ENCODE results near the gene KRTAP10-5. TPM values are rescaled to one million over a fixed set of nuclear protein-coding genes. Genes with fewer than 3 reads are reported as not detected.
"Not testable (repeated sequence)": the region's sequence is repeated elsewhere in the genome, so short reads cannot be mapped to it uniquely, and the experiment has no call there.

Gene KRTAP10-5
- total and polyA plus RNA-seq, 12 donors = not detected

DNA sequence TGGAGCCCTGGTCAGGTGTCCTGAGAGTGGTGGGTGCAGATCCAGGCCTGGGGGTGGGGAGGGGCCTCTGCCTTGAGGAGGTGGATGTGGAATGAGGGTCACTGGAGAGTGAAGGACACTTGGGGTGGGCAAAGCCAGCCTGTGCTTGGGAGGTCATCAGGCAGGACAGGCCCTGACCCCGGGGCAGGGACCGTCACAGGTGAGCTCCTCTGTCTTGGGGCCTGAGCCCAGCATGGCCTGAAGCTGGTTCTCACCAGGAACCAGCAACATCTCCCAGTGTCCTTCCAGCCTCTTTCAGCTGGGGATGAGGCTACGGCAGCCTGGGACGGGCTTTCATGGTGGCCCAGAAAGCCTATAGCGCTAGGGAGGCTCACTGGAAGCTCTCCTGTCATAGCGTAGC, 28.3 kb downstream of the KRTAP10-5 start:
- no peak for DNase-seq
- WGBS, 2 donors = 88 to 91% methylated on average over 6 of the region's 6 CpGs
- H3K4me3 ChIP-seq = no peak overlapping the region
- peak in 1 of 8 donors; percentile 23 for ATAC-seq
- no peak overlapping the region for H3K27ac ChIP-seq
- intact Hi-C loops (cut with DNase I) = loop anchor here in 1 of 10 donors (10.0 kb wide), 1 partner anchor 57 kb away; no protein-coding TSS in a partner anchor
- peaks cover 0 to 13% (median 0%) of the 10 kb centered on the region in 11 donors for H3K9me3 ChIP-seq
- TF ChIP-seq, protein P1, sequence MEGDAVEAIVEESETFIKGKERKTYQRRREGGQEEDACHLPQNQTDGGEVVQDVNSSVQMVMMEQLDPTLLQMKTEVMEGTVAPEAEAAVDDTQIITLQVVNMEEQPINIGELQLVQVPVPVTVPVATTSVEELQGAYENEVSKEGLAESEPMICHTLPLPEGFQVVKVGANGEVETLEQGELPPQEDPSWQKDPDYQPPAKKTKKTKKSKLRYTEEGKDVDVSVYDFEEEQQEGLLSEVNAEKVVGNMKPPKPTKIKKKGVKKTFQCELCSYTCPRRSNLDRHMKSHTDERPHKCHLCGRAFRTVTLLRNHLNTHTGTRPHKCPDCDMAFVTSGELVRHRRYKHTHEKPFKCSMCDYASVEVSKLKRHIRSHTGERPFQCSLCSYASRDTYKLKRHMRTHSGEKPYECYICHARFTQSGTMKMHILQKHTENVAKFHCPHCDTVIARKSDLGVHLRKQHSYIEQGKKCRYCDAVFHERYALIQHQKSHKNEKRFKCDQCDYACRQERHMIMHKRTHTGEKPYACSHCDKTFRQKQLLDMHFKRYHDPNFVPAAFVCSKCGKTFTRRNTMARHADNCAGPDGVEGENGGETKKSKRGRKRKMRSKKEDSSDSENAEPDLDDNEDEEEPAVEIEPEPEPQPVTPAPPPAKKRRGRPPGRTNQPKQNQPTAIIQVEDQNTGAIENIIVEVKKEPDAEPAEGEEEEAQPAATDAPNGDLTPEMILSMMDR (IDR thresholded peaks at IDR 0.05) = no peak
- H3K36me3 ChIP-seq = no peaks in the 10 kb centered on the region
- H3K4me1 ChIP-seq = no peaks in the 10 kb centered on the region
- H3K27me3 ChIP-seq = peaks cover 0 to 87% (median 57%) of the 10 kb centered on the region in 7 donors

DNA sequence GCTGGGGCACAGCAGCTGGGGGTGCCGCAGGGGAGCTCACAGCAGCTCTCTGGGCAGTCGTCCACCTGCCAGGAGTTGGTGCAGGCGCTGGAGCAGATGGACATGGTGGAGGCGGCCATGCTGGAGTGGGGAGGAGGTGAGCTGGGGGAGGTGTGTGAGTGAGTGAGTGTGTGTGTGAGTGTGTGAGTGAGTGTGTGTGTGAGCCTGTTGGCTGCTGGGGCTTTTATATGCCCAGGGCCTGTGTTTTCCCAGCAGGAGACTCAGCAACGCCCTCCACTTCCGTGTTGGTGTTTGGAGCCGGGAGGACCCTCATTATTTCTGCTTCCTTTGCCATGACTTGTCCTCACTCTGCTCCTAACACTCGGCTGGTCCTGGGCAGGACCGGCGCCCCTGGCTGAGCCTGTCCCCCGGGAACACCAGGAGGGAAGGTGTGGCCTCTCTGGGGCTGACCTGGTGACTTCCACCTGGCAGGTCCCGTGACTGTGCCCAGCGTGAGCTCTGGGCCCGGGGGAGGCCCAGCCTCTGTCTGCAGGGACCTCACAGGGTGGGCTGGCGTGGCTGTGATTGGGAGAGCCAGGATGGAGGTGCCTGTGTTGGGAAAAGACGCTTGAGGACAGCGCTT, 29.0 kb downstream of the KRTAP10-5 start, which contains the start of gene KRTAP10-2:
KRTAP10-2 (minus strand) TSS at position 166 of the 622 bp plus-strand sequence; CDS start at position 119, 47 bp downstream.
- no peak for DNase-seq
- intact Hi-C loops (cut with DNase I) = loop anchor here in 1 of 10 donors (10.0 kb wide), 1 partner anchor 57 kb away; no protein-coding TSS in a partner anchor
- peak in 1 of 8 donors; percentile 34 for ATAC-seq

GRCh38 chr21:44550807-44551206, 29.6 kb downstream of the KRTAP10-5 start:
- peaks cover 0 to 74% (median 44%) of the 10 kb centered on the region in 7 donors for H3K27me3 ChIP-seq

More for the DNA sequence above, 29.0 kb downstream of the KRTAP10-5 start, which contains the start of gene KRTAP10-2:
- TF ChIP-seq, protein P1 (IDR thresholded peaks at IDR 0.05) = no peak
- H3K9me3 ChIP-seq = peaks cover 0 to 19% (median 6%) of the 10 kb centered on the region in 11 donors
- H3K4me1 ChIP-seq = no peaks in the 10 kb centered on the region
- H3K27me3 ChIP-seq = peaks cover 0 to 80% (median 50%) of the 10 kb centered on the region in 7 donors
- H3K4me3 ChIP-seq = no peak within 1 kb of the TSS
- WGBS, 2 donors = 53 to 59% methylated on average over 17 of the region's 17 CpGs
- no peaks in the 10 kb centered on the region for H3K36me3 ChIP-seq
- no peak within 1 kb of the TSS for H3K27ac ChIP-seq

GRCh38 chr21:44550285-44550684, 30.1 kb downstream of the KRTAP10-5 start:
- not testable (repeated sequence) for H3K27ac ChIP-seq, H3K4me3 ChIP-seq, DNase-seq, H3K36me3 ChIP-seq, H3K4me1 ChIP-seq
- ATAC-seq = peak in 2 of 8 donors; percentile 25 to 59
- intact Hi-C loops (cut with DNase I) = loop anchor here in 1 of 10 donors (10.0 kb wide), 1 partner anchor 55 kb away; no protein-coding TSS in a partner anchor
- peaks cover 0 to 69% (median 42%) of the 10 kb centered on the region in 7 donors for H3K27me3 ChIP-seq
- peaks cover 0 to 28% (median 8%) of the 10 kb centered on the region in 11 donors for H3K9me3 ChIP-seq
- 58 to 59% methylated on average over 14 to 17 of the region's 17 CpGs for whole genome bisulfite sequencing, 2 donors

More at GRCh38 chr21:44550807-44551206, 29.6 kb downstream of the KRTAP10-5 start:
- TF ChIP-seq, protein P1 (IDR thresholded peaks at IDR 0.05) = no peak
- no peak overlapping the region for H3K27ac ChIP-seq
- peaks cover 0 to 24% (median 8%) of the 10 kb centered on the region in 11 donors for H3K9me3 ChIP-seq
- H3K36me3 ChIP-seq = no peaks in the 10 kb centered on the region
- intact Hi-C loops (cut with DNase I) = loop anchor here in 1 of 10 donors (10.0 kb wide), 1 partner anchor 56 kb away; no protein-coding TSS in a partner anchor
- no peak overlapping the region for H3K4me3 ChIP-seq
- no peaks in the 10 kb centered on the region for H3K4me1 ChIP-seq
- DNase-seq (no peak), ATAC-seq (no peak)
- WGBS, 2 donors = 69 to 73% methylated on average over 10 of the region's 10 CpGs

All from heart right ventricle (tissue), 16 donors.